H7 (cell line): Measurements from ENCODE around the gene CYP2W1. TPM values are rescaled to one million over a fixed set of nuclear protein-coding genes. Genes with fewer than 3 reads are reported as not detected.
"Not testable (repeated sequence)": the region's sequence is repeated elsewhere in the genome, so short reads cannot be mapped to it uniquely, and the experiment has no call there.

Experiments used
- DNase-seq: peaks from one replicate; pipeline ENCODE4 v3.0.0; 2012
- H3K27me3 ChIP-seq: 2 replicates; pipeline ENCODE4 v1.6.0; 2011; ENCODE audit warnings: mild to moderate bottlenecking, low read length; ENCODE audit not compliant: control insufficient read depth, insufficient read depth
- H3K36me3 ChIP-seq: replicated peaks from 2 replicates; pipeline ENCODE4 v1.5.1; 2011; ENCODE audit warnings: low read length; ENCODE audit not compliant: control insufficient read depth, insufficient read depth
- H3K4me3 ChIP-seq: 2 replicates; pipeline ENCODE4 v1.5.1; 2011; ENCODE audit warnings: low read depth, mild to moderate bottlenecking, control low read depth, low read length, moderate library complexity; ENCODE audit not compliant: insufficient read depth
- total RNA-seq: library from RNA; depleted of rRNA; stranded (reverse); fragments of >200 nt; shearing (Covaris generic); gene quantifications from 2 replicates; pipeline ENCODE4 v1.2.3, GENCODE V29; 2014; rRNA removed

Gene CYP2W1, protein sequence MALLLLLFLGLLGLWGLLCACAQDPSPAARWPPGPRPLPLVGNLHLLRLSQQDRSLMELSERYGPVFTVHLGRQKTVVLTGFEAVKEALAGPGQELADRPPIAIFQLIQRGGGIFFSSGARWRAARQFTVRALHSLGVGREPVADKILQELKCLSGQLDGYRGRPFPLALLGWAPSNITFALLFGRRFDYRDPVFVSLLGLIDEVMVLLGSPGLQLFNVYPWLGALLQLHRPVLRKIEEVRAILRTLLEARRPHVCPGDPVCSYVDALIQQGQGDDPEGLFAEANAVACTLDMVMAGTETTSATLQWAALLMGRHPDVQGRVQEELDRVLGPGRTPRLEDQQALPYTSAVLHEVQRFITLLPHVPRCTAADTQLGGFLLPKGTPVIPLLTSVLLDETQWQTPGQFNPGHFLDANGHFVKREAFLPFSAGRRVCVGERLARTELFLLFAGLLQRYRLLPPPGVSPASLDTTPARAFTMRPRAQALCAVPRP
- not detected in 2 replicates for total RNA-seq

DNA sequence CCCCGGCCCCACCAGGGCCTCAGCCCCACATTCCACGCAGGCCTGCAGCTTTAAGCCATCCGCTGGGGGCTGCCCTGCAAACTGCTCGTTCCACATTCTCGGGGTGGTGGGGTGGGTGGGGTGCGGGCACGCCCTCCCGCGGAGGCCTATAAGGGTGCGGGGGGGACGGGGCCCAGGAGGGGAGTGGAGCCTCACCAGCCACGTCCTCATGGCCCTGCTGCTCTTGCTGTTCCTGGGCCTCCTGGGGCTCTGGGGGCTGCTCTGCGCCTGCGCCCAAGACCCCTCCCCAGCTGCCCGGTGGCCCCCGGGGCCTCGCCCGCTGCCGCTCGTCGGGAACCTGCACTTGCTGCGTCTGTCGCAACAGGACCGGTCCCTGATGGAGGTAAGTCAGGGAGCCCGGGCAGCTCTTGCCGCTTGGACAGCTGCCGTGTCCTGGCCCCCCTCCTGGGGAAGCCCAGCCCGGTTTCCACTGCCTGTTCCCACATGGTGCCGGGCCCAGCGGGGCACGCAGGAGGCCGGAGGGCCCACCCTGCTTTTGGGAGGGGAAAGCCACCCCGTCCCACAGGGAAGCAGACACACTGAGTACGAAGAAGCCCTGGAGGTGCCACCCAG, at the start of gene CYP2W1:
TSS of gene CYP2W1 (plus strand) at position 178 of the 612 bp plus-strand sequence. CDS start at position 209, 31 bp downstream.
- no peaks in the 10 kb centered on the region for H3K36me3 ChIP-seq
- no peaks in the 10 kb centered on the region for H3K27me3 ChIP-seq
- H3K4me3 ChIP-seq, result no peak within 1 kb of the TSS
- no peak for DNase-seq

DNA sequence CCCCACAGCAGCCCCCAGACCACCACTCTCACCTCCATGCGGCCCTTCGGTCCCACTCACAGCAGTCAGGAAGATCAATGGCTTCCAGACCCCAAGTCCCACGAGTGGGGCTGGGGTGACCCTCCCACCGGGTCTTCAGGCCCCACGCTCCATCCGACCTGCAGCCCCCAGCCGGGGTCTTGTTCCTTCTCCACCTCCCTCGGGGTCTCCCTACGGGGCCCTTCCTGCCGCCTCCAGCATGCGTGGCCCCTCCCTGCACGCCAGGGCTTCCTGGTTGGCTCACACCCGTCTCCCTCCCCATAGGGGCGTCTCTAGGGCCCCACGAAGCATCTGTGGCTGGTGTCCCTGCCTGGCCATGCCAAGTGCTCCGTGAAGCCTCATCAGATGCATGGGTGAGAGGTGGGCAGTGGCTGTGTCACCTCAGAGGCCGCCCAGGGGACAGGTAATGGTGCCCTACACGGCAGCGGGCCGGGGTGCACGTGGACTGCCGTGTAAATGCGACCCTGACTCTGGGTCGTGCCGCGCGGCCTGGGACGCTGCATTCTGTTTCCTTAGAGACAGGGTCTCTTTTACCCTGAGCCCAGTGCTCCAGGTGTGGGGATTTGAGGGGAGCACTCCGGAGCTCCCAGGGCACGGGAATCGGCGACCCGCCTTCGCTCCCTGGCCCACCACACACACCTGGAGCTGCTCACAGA, 48.4 kb upstream of the CYP2W1 start:
- no peak for DNase-seq
- Histone ChIP-seq H3K4me3 (no peak overlapping the region), H3K27me3 (no peaks in the 10 kb centered on the region), H3K36me3 (no peaks in the 10 kb centered on the region)

DNA sequence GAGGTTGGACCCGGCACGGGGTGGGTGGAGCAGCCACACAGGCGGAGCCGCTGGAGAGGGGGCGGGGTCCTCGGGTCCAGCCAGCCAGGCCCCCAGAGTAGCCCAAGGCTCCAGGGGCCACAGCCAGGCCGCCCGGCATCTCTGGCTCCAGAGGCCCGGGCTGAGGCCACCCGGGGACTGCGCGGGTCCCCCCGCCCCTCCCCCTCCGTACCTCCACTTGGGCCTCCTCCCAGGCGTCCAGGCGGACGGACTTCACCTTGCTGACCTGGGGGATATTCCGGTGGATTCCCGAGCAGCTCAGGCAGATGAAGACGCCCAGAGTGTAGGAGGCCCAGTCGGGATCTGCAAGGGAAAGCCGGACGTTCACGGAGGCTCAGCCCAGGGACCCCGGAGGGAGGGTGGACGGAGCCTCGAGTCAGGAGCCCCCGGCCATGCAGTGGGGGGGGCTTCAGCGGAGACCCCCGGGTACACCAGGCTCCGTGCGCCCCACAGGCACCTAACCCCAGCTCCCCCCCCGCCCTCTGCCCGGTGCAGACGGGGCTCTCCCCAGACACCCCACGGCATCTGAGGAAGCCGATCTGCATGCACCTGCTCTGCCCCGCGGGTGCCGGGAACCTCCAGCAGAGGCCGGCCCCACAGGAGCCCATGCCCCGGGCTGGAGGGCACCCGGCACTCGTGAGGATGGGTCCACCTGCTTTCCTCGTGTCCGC, 47.7 kb upstream of the CYP2W1 start:
- H3K36me3 ChIP-seq, result no peaks in the 10 kb centered on the region
- peak; percentile 87 for DNase-seq
- no peaks in the 10 kb centered on the region for H3K27me3 ChIP-seq
- H3K4me3 ChIP-seq, result no peak overlapping the region

DNA sequence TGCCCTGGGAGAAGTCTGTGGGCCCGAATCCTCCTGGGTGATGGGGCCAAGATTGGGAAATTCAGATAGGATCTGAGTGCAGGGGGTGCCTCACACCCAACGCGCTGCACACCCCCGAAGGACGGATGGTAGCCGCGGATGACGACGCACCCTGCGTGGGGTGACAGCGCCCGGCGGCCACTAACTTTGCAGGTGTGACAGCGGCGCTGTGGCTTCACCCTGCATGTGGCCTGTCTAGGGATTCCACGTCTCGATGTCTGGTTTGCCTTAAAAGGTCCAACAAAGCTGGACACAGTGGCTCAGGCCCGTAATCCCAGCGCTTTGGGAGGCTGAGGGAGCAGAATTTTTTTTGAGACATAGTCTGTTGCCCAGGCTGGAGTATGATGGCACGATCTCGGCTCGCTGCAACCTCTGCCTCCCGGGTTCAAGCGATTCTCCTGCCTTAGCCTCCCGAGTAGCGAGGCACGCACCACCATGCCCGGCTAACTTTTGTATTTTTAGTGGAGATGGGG, 47.1 kb upstream of the CYP2W1 start:
- no peaks in the 10 kb centered on the region for H3K36me3 ChIP-seq
- no peak for DNase-seq

DNA sequence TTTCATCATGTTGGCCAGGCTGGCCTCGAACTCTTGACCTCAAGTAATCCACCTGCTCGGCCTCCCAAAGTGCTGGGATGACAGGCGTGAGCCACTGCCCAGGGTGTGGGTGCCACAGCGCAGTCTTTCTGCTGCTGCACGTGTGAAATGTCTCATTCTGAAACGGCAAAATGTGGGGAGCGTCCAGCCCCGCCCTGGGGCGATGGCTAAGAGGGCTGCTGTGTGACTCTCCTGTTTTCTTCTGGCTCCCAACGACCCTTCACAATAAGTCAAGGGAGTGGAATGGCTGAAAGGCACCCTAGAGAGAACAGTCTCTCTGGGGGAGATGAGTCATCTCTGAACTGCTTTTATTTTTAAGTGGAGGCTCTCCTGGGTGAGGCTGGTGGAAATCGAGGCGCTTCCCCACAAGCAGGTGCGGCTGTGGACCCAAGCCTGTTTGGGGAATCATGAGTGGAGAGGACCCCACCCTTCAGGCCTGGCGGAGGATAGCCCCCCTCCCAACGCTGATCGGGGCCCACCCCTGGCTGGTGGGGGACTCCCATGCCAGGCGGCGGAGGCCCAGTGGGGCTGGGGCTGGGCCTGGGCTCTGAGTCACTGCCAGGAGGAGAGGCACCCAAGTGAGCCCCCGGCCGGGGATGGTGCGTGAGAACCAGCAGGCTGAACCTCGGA, 46.5 kb upstream of the CYP2W1 start:
- H3K4me3 ChIP-seq, result no peak overlapping the region
- H3K36me3 ChIP-seq, result no peaks in the 10 kb centered on the region
- no peak for DNase-seq
- no peaks in the 10 kb centered on the region; the same call in 1 of the 2 replicates for H3K27me3 ChIP-seq

More for the DNA sequence above, 47.1 kb upstream of the CYP2W1 start:
- no peak overlapping the region for H3K4me3 ChIP-seq
- no peaks in the 10 kb centered on the region for H3K27me3 ChIP-seq

DNA sequence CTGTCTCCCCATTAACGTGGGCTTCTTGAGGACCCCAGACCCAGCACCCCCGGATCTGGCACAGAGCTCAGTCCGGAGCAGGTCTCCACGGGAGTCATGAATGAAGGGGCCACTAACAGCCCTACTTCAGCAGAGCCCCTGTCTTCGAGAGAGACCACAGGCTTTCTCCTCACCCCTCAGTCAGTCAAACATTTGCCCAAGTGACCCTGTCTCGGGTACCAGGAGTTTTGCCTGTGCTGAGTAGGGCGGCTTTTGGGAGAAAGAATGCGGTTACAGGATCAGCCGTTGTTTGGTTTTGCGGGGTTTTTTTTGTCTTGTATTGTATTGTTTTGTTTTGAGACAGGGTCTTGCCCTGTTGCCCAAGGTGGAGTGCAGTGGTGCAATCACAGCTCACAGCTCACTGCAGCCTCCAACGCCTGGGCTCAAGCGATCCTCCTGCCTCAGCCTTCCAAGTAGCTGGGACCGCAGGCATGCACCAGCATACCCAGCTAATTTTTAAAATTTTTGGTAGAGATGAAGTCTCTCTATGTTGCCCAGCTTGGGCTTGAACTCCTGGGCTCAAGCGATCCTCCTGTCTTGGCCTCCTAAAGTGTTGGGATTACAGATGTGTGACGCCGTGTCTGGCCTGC, 45.0 kb upstream of the CYP2W1 start:
- Histone ChIP-seq H3K27me3 (peaks cover 4% of the 10 kb centered on the region; the same call in 1 of the 2 replicates), H3K36me3 (no peaks in the 10 kb centered on the region), H3K4me3 (no peak overlapping the region)
- DNase-seq, result no peak

DNA sequence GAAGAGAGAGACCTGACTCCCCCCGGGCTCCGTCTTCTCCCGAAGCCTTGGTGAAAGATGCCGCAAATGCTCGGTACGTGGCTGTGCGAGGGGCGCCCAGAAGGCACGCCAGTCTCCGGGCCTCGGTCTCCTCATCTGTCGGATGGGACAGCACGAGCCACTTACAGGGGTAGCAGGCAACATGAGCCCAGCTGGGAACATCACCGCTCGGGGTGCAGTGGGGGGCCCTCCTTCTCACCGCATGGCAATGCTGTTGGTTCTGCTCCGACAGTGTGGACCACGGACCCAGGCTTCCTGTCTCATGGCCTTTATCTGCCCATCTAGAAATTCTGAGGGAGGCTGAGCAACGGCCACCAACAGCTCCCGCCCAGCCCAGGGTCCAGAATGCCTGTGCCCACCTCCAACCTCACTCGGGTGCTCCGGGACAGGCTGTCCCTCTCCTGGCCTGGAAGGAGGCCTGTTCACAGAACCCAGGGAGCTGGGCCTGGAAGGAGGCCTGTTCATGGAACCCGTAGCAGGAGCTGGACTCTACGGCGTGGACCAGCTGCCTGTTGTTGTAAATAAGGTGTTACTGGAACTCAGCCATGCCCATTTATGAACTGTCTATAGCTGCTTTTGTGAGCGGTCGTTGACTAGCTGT, 44.3 kb upstream of the CYP2W1 start:
- no peak for DNase-seq
- Histone ChIP-seq H3K27me3 (peaks cover 4% of the 10 kb centered on the region; the same call in 1 of the 2 replicates), H3K4me3 (no peak overlapping the region), H3K36me3 (no peaks in the 10 kb centered on the region)

DNA sequence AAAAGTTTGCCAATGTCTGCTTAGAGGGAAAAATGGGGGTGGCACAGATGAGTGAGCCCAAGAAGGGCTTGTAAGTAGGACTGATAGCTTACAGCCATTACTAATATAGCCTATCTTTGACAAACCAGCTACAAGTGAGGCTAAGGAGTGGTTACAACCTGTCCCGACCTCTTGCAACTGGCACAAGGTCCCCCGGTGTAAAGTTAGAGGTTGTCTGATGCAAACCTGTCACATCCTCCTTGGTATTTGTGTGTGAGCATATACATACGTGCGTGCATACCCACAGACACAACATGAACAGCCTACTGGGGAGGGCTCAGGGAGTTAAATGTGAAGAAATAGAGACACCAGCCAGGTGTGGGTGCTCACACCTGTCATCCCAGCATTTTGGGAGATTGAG, 43.1 kb upstream of the CYP2W1 start:
- DNase-seq, result no peak
- H3K27me3 ChIP-seq, result peaks cover 4% of the 10 kb centered on the region; the same call in 1 of the 2 replicates
- no peak overlapping the region for H3K4me3 ChIP-seq
- no peaks in the 10 kb centered on the region for H3K36me3 ChIP-seq

DNA sequence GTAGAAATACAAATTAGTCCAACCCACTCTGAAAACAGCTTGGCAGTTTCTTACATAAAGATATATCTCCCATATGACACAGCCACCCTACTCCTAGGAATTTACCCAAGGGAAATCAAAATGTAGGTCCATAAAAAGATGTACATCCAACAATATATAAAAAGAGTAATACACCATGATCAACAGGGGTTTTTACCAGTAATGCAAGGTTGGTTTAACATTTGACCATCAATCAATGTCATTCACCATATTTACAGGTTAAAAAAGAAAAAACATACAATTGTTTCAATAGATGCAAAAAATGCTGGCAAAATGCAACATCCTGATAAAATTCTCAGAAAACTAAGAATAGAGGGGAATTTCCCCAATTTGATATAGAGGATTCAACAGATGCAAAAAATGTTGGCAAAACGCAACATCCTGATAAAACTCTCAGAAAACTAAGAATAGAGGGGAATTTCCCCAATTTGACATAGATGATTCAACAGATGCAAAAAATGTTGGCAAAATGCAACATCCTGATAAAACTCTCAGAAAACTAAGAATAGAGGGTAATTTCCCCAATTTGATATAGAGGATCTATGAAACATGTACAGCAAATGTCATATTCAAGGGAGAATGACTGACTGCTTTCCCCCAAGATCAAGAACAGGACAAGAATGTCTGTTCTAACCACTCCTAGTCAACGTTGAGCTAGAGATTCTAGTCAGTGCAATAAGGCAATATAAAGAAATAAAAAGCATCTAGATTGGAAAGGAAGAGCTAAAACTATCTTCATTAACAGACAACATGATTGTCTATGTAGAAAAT, 42.2 kb upstream of the CYP2W1 start:
- no peak overlapping the region for H3K4me3 ChIP-seq
- DNase-seq, result no peak
- peaks cover 4% of the 10 kb centered on the region; the same call in 1 of the 2 replicates for H3K27me3 ChIP-seq
- no peaks in the 10 kb centered on the region for H3K36me3 ChIP-seq

DNA sequence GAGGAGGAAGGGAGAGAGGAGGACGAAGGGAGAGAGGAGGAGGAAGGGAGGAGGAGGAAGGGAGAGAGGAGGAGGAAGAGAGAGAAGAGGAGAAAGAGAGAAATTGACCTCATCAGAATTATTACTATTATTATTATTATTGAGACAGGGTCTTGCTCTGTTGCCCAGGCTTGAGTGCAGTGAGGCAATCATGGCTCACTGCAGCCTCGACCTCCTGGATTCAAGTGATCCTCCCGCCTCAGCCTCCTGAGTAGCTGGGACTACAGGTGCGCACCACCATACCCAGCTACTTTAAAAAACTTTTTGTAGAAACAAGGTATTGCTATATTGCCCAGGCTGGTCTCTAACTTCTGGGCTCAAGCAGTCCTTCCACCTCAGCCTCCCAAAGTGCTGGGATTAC, 39.2 kb upstream of the CYP2W1 start:
- H3K27me3 ChIP-seq, result not testable (repeated sequence)

DNA sequence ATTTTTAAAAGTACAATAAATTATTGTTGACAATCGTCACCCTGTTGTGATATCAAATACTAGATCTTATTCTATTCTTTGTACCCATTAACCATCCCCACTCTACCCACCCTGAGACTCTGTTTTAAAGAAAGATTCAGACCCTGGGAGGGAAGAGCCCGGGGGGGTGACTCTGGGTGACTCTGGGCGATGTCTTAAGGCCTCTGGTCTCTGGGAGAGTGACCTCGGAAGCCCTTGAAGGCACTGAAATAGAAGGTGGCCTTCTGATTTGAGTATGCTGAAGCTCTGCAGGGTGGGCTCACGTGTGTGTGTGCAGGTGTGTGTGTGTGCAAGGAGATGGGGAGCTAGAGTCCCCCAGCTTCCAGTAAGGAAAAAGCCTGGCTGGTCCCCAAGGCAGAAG, 38.2 kb upstream of the CYP2W1 start:
- no peak for DNase-seq
- Histone ChIP-seq H3K4me3 (no peak overlapping the region), H3K27me3 (peaks cover 4% of the 10 kb centered on the region; the same call in 1 of the 2 replicates), H3K36me3 (no peaks in the 10 kb centered on the region)

More for the DNA sequence above, 39.2 kb upstream of the CYP2W1 start:
- H3K4me3 ChIP-seq, DNase-seq, H3K36me3 ChIP-seq: not testable (repeated sequence)

DNA sequence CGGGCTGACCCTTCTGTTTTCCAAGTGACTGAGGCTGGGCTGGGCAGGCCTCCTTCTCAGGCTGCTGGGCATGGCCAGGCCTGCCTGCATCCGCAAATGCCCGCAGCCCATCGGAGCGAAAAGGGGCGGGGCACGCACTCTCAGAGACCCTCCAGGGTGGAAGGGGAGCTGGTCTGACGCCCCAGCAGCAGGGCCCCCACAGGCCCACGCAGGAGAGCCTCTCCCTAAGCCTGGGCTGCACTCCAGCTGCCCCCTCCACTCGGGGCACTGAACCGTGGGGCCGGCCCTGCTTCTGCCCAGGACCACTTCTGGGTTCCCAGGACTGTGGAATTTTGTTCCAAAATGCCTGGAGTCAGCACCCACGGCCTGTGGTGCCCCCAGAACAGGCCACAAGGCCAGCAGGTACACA, 37.8 kb upstream of the CYP2W1 start:
- DNase-seq, result peak; percentile 70
- Histone ChIP-seq H3K27me3 (peaks cover 4% of the 10 kb centered on the region; the same call in 1 of the 2 replicates), H3K36me3 (no peaks in the 10 kb centered on the region), H3K4me3 (no peak overlapping the region)
